Stomach (tissue), 9 donors: ENCODE data around the gene FRMPD1. TPM values are rescaled to one million over a fixed set of nuclear protein-coding genes. Genes with fewer than 3 reads are reported as not detected.

Experiments
- DNase-seq, 2 donors: peaks; one replicate each; pipeline versions ENCODE4 v3.0.0 to v3.0.0-alpha.2; 2013 to 2019
- H3K27ac ChIP-seq, 5 donors: fragments of 200-600 bp in 4 of 5; sonication (generic) in 4 of 5; one replicate each; pipeline ENCODE4 v1.5.1; 2013 to 2019; ENCODE audit warnings: mild to moderate bottlenecking in 1 of 5, moderate library complexity in 1 of 5
- H3K27me3 ChIP-seq, 3 donors: fragments of 200-600 bp; sonication (generic); one replicate each; pipeline ENCODE4 v1.5.1; 2017 to 2019; ENCODE audit warnings: mixed run types in 1 of 3
- H3K36me3 ChIP-seq, 4 donors: fragments of 200-600 bp; sonication (generic); 1 replicate in 3 of 4; 2 replicates in 1 of 4; pipeline ENCODE4 v1.5.1; 2016 to 2019
- H3K4me1 ChIP-seq, 4 donors: fragments of 200-600 bp; sonication (generic); one replicate each; pipeline ENCODE4 v1.5.1; 2016 to 2019
- H3K4me3 ChIP-seq, 4 donors: fragments of 200-600 bp; sonication (generic) in 3 of 4; one replicate each; pipeline ENCODE4 v1.5.1; 2016 to 2019; ENCODE audit warnings: mild to moderate bottlenecking in 1 of 4
- H3K9me3 ChIP-seq, 4 donors: fragments of 200-600 bp; sonication (generic); one replicate each; pipeline ENCODE4 v1.5.1; 2016 to 2019
- EP300 ChIP-seq: sonication (generic); formaldehyde crosslinking; IDR thresholded peaks from one replicate; pipeline ENCODE4 v1.6.1; 2017; ENCODE audit warnings: antibody characterized with exemption
- POLR2A ChIP-seq, 4 donors: fragments of 450-650 bp; IDR thresholded peaks; one replicate each; pipeline ENCODE4 v1.6.1; 2016; ENCODE audit warnings: antibody characterized with exemption in 4 of 4, control low read depth in 2 of 4, mild to moderate bottlenecking in 1 of 4, moderate library complexity in 1 of 4
- POLR2AphosphoS5 ChIP-seq, 3 donors: sonication (generic); formaldehyde crosslinking; IDR thresholded peaks; one replicate each; pipeline ENCODE4 v1.6.1; 2016; ENCODE audit warnings: antibody characterized with exemption in 3 of 3
- WGBS, 5 donors: extraction: QIAGEN DNeasy Blood & Tissue Kit in 3 of 5; methylation state at CpG; one replicate each; pipeline versions ENCODE4 v1.1.5 to v1.1.7; 2013 to 2018; 5-methylcytosine and 5-hydroxymethylcytosine counted together
- intact Hi-C: fragments of 100-400 bp; cut with DNase I; formaldehyde crosslinking; loops from one replicate; pipeline ENCODE4 v1.15.1; 2023; ENCODE audit warnings: low total_unique reads
- polyA plus RNA-seq, 3 donors: library from polyadenylated mRNA; stranded (reverse); fragments of 200-250 nt; gene quantifications; one replicate each; pipeline ENCODE4 v1.2.3, GENCODE V29; 2013
- total RNA-seq, 5 donors: library from RNA; depleted of rRNA; stranded (reverse); fragments of >200 nt; gene quantifications; one replicate each; pipeline versions ENCODE4 v1.1.0 to v1.2.3, GENCODE V29; 2014 to 2016
- TF ChIP-seq, protein P1 (sequence below), 7 experiments: fragments of 450-650 bp in 4 of 7; fragments of 200-600 bp in 3 of 7; sonication (generic) in 3 of 7; IDR thresholded peaks; one replicate each; pipeline ENCODE4 v1.5.1; 2016 to 2019; ENCODE audit warnings: antibody characterized with exemption in 7 of 7, control low read depth in 2 of 7, mild to moderate bottlenecking in 1 of 7
- donor health status: healthy with polysubstance abuse.
- donor health status: Bipolar disorder and iron deficiency.
- donor health status: healthy.

FRMPD1 gene
- total and polyA plus RNA-seq, 8 donors = under 0.01 to 0.18 (median 0.10) TPM; not detected in 4

DNA sequence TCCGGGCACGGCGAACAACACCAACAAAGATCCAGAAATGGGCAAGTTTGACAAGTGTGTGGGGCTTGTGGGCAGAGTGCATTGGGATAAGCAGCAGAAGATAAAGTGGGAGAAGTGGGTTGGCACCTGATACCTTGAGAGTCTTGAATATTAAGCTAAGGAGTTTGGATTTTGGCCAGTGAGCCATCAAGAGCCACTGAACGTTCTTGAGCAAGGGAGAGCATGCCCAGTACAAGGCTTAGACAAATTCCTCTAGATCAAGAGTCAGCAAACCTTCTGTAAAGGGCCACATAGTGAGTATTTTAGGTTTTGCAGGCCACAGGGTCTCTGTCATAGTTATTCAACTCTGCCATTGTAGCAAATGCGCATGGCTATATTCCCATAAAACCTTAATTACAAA is 76.3 kb downstream of the FRMPD1 start:
- H3K4me1 ChIP-seq = no peaks in the 10 kb centered on the region
- intact Hi-C loops = no loop called here
- no peaks in the 10 kb centered on the region for H3K9me3 ChIP-seq
- peaks cover 0 to 27% (median 0%) of the 10 kb centered on the region in 3 donors for H3K27me3 ChIP-seq
- DNase-seq = no peak
- TF ChIP-seq, protein P1, sequence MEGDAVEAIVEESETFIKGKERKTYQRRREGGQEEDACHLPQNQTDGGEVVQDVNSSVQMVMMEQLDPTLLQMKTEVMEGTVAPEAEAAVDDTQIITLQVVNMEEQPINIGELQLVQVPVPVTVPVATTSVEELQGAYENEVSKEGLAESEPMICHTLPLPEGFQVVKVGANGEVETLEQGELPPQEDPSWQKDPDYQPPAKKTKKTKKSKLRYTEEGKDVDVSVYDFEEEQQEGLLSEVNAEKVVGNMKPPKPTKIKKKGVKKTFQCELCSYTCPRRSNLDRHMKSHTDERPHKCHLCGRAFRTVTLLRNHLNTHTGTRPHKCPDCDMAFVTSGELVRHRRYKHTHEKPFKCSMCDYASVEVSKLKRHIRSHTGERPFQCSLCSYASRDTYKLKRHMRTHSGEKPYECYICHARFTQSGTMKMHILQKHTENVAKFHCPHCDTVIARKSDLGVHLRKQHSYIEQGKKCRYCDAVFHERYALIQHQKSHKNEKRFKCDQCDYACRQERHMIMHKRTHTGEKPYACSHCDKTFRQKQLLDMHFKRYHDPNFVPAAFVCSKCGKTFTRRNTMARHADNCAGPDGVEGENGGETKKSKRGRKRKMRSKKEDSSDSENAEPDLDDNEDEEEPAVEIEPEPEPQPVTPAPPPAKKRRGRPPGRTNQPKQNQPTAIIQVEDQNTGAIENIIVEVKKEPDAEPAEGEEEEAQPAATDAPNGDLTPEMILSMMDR (IDR thresholded peaks at IDR 0.05) = no peak
- no peak for TF ChIP-seq EP300
- no peak for TF ChIP-seq POLR2A (IDR thresholded peaks at IDR 0.05)
- no peak for TF ChIP-seq POLR2AphosphoS5 (IDR thresholded peaks at IDR 0.05)
- H3K27ac ChIP-seq = no peak overlapping the region
- H3K36me3 ChIP-seq = no peaks in the 10 kb centered on the region
- H3K4me3 ChIP-seq = no peak overlapping the region
- 84 to 93% (median 89%) methylated on average over 5 of the region's 5 CpGs for WGBS, 5 donors

DNA sequence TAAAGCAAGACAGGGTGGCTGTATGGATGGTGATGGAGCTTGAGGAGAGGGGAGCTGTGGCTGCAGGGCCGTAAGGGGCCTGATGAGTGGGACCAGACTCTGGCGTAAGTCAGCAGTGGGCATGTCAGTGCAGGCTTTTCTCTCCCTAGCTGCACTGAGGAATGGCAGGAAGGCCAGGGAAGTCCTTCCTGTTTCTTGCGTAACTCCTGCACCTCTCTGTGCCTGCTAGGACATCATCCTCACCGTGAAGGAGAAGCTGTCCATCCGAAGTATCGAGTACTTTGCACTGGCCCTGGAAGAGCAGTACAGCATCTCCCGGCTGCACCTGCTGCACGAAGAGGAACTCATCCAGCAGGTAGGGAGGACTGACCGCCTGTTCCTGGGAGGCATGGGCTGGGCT is 78.7 kb downstream of the FRMPD1 start:
- H3K9me3 ChIP-seq = no peaks in the 10 kb centered on the region
- no peaks in the 10 kb centered on the region for H3K36me3 ChIP-seq
- DNase-seq = no peak
- intact Hi-C loops = no loop called here
- WGBS, 5 donors = 83 to 90% (median 88%) methylated on average over 8 to 9 of the region's 9 CpGs
- no peak overlapping the region for H3K4me3 ChIP-seq
- TF ChIP-seq EP300 (no peak), POLR2AphosphoS5 (IDR thresholded peaks at IDR 0.05) (no peak), POLR2A (IDR thresholded peaks at IDR 0.05) (no peak)
- TF ChIP-seq, protein P1 (IDR thresholded peaks at IDR 0.05) = no peak
- H3K4me1 ChIP-seq = no peaks in the 10 kb centered on the region
- H3K27me3 ChIP-seq = peaks cover 0 to 27% (median 0%) of the 10 kb centered on the region in 3 donors
- no peak overlapping the region for H3K27ac ChIP-seq

DNA sequence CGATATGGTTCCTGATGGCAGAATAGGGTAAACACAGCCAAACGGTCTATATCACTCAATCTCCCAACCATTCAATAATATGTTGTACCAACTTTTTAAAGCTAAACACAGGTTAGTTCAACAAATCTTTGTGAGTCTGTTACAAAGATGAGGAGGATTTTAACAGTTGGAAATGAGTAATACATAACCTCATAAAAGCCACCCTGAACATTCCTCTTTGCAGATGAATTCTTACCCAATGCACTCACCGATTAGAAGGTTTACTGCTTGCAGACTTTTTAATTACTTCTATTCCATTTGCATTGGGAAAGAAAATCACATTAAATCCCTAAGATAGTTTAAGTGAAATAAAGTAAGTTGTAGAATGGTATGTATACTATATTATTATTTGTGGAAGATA is 79.5 kb downstream of the FRMPD1 start:
- no peak for TF ChIP-seq EP300
- TF ChIP-seq POLR2AphosphoS5 (IDR thresholded peaks at IDR 0.05) = no peak
- TF ChIP-seq POLR2A (IDR thresholded peaks at IDR 0.05) = no peak
- TF ChIP-seq, protein P1 (IDR thresholded peaks at IDR 0.05) = no peak
- Histone ChIP-seq H3K27ac (no peak overlapping the region), H3K27me3 (peaks cover 0 to 27% (median 0%) of the 10 kb centered on the region in 3 donors), H3K4me3 (no peak overlapping the region), H3K4me1 (no peaks in the 10 kb centered on the region), H3K36me3 (no peaks in the 10 kb centered on the region), H3K9me3 (no peaks in the 10 kb centered on the region)
- intact Hi-C loops = no loop called here
- no peak for DNase-seq
- WGBS, 5 donors = 56 to 68% (median 60%) methylated on average over 3 of the region's 3 CpGs

DNA sequence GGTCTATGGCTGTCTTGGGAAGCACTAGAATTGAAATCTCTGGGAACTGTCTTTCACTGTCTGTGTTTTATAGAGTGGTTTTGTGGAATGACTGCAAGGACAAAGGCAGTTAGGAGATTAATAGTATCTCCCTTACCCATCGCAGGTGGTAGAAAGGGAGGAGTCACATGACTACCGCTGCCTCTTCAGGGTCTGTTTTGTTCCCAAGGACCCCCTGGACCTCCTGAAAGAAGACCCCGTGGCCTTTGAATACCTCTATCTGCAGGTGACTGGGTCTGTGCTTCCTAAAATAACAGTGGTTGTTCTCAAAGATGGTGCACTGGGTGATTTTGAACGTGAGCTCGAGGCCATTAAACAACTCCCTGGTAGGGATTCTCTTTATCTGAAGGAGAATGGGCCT is 80.1 kb downstream of the FRMPD1 start:
- Histone ChIP-seq H3K4me1 (no peaks in the 10 kb centered on the region), H3K36me3 (no peaks in the 10 kb centered on the region), H3K27ac (no peak overlapping the region), H3K4me3 (no peak overlapping the region), H3K9me3 (no peaks in the 10 kb centered on the region), H3K27me3 (peaks cover 0 to 27% (median 0%) of the 10 kb centered on the region in 3 donors)
- 43 to 62% (median 55%) methylated on average over 5 of the region's 5 CpGs for WGBS, 5 donors
- intact Hi-C loops = no loop called here
- no peak for TF ChIP-seq POLR2A (IDR thresholded peaks at IDR 0.05)
- no peak for TF ChIP-seq POLR2AphosphoS5 (IDR thresholded peaks at IDR 0.05)
- TF ChIP-seq, protein P1 (IDR thresholded peaks at IDR 0.05) = no peak
- TF ChIP-seq EP300 = no peak
- no peak for DNase-seq
